HEK293T (cell line): ENCODE results near the gene CHD2.
A peak's percentile ranks its signal among the peaks of the same experiment; 100 is the strongest.

Experiments used
- CTCF ChIA-PET: fragments of 350-600 bp; formaldehyde crosslinking; extraction: SDS; loops from one replicate; lab custom pipeline; 2021; ENCODE audit warnings: antibody characterized with exemption, inconsistent platforms; lab: Yijun Ruan, JAX
- POLR2A ChIA-PET: fragments of 350-600 bp; formaldehyde crosslinking; extraction: SDS; loops from one replicate; lab custom pipeline; 2020; ENCODE audit warnings: antibody characterized with exemption, inconsistent platforms; lab: Yijun Ruan, JAX
- DNase-seq: peaks from one replicate; pipeline ENCODE4 v3.0.0; 2012; ENCODE audit warnings: mixed read lengths; ENCODE audit errors: extremely low spot score
- ARNT ChIP-seq: fragments of 450-650 bp; IDR thresholded peaks from 2 replicates; pipeline ENCODE4 v1.6.1; 2017; ENCODE audit warnings: mild to moderate bottlenecking
- BHLHE40 ChIP-seq: fragments of 450-650 bp; IDR thresholded peaks from 2 replicates; pipeline ENCODE4 v1.6.1; 2016; ENCODE audit warnings: mild to moderate bottlenecking, moderate library complexity, borderline replicate concordance
- CTBP1 ChIP-seq: fragments of 450-650 bp; IDR thresholded peaks from 2 replicates; pipeline ENCODE4 v1.6.1; 2016; ENCODE audit warnings: borderline replicate concordance
- ELF4 ChIP-seq: fragments of 450-650 bp; IDR thresholded peaks from 2 replicates; pipeline ENCODE4 v1.6.1; 2017; ENCODE audit warnings: antibody characterized with exemption
- FOXA1 ChIP-seq: fragments of 450-650 bp; IDR thresholded peaks from 2 replicates; pipeline ENCODE4 v1.6.1; 2016; ENCODE audit warnings: mild to moderate bottlenecking
- FOXK2 ChIP-seq: fragments of 450-650 bp; IDR thresholded peaks from 2 replicates; pipeline ENCODE4 v1.6.1; 2016; ENCODE audit warnings: mild to moderate bottlenecking
- FOXM1 ChIP-seq: fragments of 450-650 bp; IDR thresholded peaks from 2 replicates; pipeline ENCODE4 v1.6.1; 2017; ENCODE audit warnings: mild to moderate bottlenecking, borderline replicate concordance
- HDGF ChIP-seq: fragments of 450-650 bp; IDR thresholded peaks from 2 replicates; pipeline ENCODE4 v1.6.1; 2017; ENCODE audit warnings: antibody characterized with exemption, borderline replicate concordance
- L3MBTL2 ChIP-seq: fragments of 450-650 bp; conservative IDR thresholded peaks from 2 replicates; pipeline ENCODE4 v1.6.1; 2016; ENCODE audit warnings: mild to moderate bottlenecking
- LEF1 ChIP-seq: fragments of 450-650 bp; IDR thresholded peaks from 2 replicates; pipeline ENCODE4 v1.6.1; 2017; ENCODE audit warnings: mild to moderate bottlenecking, borderline replicate concordance
- NFRKB ChIP-seq: fragments of 450-650 bp; IDR thresholded peaks from 2 replicates; pipeline ENCODE4 v1.6.1; 2016; ENCODE audit warnings: mild to moderate bottlenecking, moderate library complexity
- SP1 ChIP-seq: fragments of 450-650 bp; IDR thresholded peaks from 2 replicates; pipeline ENCODE4 v1.6.1; 2017
- SUZ12 ChIP-seq: fragments of 450-650 bp; IDR thresholded peaks from 2 replicates; pipeline ENCODE4 v1.6.1; 2016; ENCODE audit warnings: mild to moderate bottlenecking
- TARDBP ChIP-seq: fragments of 450-650 bp; IDR thresholded peaks from 2 replicates; pipeline ENCODE4 v1.6.1; 2016
- ZNF384 ChIP-seq: fragments of 450-650 bp; IDR thresholded peaks from 2 replicates; pipeline ENCODE4 v1.6.1; 2016
- TF ChIP-seq, protein P1 (sequence below): fragments of 450-650 bp; IDR thresholded peaks from 2 replicates; pipeline ENCODE4 v1.6.1; 2016

The CHD2 gene

DNA sequence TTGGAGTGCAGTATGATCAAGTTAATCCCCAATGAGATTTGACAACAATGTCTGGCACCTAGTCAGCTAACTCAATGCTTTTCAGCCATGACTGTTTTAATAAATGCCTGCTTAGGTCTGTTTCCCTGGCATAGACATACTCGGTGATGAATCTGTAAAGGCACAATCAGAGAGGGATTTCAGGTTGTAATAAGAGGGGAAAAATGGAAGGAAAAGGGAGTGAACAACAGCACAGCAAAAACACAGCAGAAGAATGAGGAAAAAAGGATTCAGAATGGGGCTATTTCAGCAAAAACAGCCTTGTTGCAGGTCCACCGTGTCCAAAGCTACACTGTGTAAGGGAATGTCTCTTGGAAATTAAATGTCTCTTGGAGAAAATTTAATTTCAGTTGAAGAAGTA is 19.3 kb upstream of the CHD2 start:
- TF ChIP-seq ARNT (no peak), HDGF (no peak), ELF4 (no peak), LEF1 (no peak), SP1 (no peak), SUZ12 (no peak), L3MBTL2 (no peak), FOXK2 (no peak)
- no peak for DNase-seq
- CTCF ChIA-PET, result interaction anchor here (0.7 kb wide), 1 partner anchor 27 kb away, joined by 7 read pairs; no protein-coding TSS in a partner anchor
- POLR2A ChIA-PET, result interaction anchor here (0.7 to 13.5 kb wide), 13 partner anchors 11 to 1886 kb away, joined by 3 to 341 read pairs (median 35); partner anchors contain the start of genes CHD2 and PRC1

DNA sequence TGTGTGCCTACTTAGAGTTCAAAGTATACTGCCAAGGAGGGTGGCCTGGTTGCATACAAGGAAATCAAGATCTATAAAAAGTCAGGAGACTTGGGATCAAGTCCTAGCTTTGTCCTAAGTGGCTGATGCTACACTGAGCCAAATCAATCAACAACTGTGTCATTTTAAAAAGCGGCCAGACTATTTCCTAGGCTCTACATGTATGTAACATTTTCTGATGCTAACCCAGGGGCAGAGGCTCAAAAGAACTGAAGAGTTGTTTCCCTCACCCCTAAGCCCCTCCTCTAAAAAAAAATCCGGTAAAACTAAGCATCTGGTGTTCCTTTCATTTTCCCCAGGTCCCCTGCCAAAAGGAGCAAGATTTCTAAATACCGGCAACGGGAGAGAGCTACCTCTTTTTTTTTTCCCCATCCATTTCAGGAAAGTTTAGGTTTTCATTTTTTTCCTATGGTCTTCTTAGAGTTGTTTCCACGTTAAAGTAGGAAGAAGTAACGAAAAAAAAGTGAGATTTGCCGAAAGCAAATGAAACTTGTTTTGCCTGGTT is 18.8 kb upstream of the CHD2 start:
- ChIA-PET CTCF (interaction anchor here (0.6 to 2.7 kb wide), 6 partner anchors 28 to 84 kb away, joined by 3 to 12 read pairs (median 7); no protein-coding TSS in a partner anchor), POLR2A (interaction anchor here (0.7 to 13.5 kb wide), 18 partner anchors 10 to 1887 kb away, joined by 3 to 341 read pairs (median 12); partner anchors contain the start of genes CHD2 and PRC1)
- DNase-seq, result no peak
- TF ChIP-seq L3MBTL2, result no peak
- TF ChIP-seq SUZ12, result no peak
- no peak for TF ChIP-seq CTBP1
- no peak for TF ChIP-seq SP1
- TF ChIP-seq ARNT, result no peak
- no peak for TF ChIP-seq LEF1
- TF ChIP-seq TARDBP, result no peak
- TF ChIP-seq FOXM1, result no peak
- TF ChIP-seq FOXK2, result no peak
- TF ChIP-seq, protein P1, sequence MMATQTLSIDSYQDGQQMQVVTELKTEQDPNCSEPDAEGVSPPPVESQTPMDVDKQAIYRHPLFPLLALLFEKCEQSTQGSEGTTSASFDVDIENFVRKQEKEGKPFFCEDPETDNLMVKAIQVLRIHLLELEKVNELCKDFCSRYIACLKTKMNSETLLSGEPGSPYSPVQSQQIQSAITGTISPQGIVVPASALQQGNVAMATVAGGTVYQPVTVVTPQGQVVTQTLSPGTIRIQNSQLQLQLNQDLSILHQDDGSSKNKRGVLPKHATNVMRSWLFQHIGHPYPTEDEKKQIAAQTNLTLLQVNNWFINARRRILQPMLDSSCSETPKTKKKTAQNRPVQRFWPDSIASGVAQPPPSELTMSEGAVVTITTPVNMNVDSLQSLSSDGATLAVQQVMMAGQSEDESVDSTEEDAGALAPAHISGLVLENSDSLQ, result no peak
- no peak for TF ChIP-seq ZNF384
- TF ChIP-seq FOXA1, result no peak
- no peak for TF ChIP-seq BHLHE40
- no peak for TF ChIP-seq ELF4

DNA sequence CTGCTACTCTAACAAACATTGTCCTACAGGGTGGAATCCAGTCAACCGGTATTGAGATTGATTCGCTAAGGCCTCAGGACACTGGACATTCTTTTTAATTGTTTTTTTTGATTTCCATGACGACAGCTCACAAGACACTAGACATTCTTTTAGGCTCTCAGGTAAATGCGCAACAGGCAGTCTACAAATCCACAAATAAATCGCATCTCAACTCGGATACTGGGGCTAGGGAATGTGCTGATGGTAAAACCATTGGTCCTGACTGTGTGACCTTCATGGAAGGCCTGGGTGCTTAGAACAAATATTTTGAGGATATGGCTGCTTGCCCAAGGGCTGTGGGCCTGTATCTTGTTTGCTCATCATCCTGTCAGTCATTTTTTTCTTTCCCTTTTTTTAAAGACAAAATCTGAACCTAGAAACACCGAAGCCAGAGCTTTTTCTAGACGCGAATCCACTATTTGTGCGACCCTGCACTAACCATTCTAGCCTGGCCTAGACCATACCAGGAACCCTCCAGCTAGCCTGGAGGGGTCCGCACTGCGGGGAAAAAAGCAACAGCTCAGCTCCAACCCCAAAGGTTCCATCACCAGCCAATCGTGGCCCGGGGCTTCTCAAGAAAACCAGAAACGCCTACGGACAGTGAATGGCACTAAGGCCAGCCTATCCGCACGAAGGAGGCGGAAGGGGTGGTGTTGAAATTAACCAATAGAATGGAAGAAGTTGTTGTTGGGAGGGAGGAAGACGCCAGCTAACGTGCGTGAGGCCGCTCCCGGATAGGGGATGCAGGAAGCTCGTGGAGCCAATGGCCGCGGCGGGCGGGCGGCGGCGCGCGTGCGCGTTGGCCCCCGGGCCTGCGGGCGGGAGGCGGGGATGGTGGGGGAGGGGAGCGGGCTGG is 18.1 kb upstream of the CHD2 start:
- no peak for TF ChIP-seq FOXA1
- no peak for TF ChIP-seq NFRKB
- no peak for TF ChIP-seq ZNF384
- no peak for TF ChIP-seq BHLHE40
- TF ChIP-seq LEF1, result no peak
- TF ChIP-seq, protein P1, result peak; percentile 100
- no peak for TF ChIP-seq ARNT
- no peak for TF ChIP-seq SP1
- no peak for TF ChIP-seq HDGF
- TF ChIP-seq ELF4, result peak; percentile 77
- POLR2A ChIA-PET, result interaction anchor here (0.6 to 13.5 kb wide), 35 partner anchors 10 to 1887 kb away, joined by 3 to 341 read pairs (median 9); partner anchors contain the start of genes CHD2 and PRC1
- peak; percentile 99 for DNase-seq
- CTCF ChIA-PET, result interaction anchor here (0.6 to 2.7 kb wide), 11 partner anchors 14 to 84 kb away, joined by 3 to 12 read pairs (median 4); no protein-coding TSS in a partner anchor

DNA sequence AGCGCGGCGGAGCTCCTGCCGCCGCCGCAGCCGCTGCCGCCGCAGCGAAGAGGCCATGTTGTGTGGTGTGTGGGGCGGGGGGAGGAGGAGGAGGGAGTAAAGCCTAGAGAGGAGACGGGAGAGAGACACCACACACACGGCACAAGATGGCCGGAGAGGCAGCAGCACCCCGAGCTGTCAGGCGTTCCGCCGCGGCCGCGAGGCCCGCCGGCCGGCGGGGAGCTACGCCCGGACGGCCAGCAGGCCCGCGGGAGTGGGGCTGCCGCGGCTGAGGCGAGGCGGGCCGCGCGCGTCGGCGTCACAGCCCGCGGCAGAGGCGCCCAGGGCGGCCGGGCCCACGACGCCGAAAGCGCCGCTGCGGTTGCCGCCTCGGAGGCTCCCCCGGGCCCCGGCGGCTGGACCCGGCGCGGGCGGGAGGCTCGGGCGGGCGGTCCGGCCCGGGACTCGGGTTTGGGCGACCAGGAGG is 17.4 kb upstream of the CHD2 start:
- TF ChIP-seq ARNT, result peak; percentile 58; the same call in 1 of the 2 replicates
- TF ChIP-seq, protein P1, result no peak
- POLR2A ChIA-PET, result interaction anchor here (0.6 to 13.5 kb wide), 32 partner anchors 9 to 121 kb away, joined by 3 to 341 read pairs (median 10); partner anchors contain the start of gene CHD2
- CTCF ChIA-PET, result interaction anchor here (0.6 to 2.7 kb wide), 8 partner anchors 13 to 85 kb away, joined by 3 to 12 read pairs (median 4); partner anchors contain the start of gene CHD2
- no peak for DNase-seq

DNA sequence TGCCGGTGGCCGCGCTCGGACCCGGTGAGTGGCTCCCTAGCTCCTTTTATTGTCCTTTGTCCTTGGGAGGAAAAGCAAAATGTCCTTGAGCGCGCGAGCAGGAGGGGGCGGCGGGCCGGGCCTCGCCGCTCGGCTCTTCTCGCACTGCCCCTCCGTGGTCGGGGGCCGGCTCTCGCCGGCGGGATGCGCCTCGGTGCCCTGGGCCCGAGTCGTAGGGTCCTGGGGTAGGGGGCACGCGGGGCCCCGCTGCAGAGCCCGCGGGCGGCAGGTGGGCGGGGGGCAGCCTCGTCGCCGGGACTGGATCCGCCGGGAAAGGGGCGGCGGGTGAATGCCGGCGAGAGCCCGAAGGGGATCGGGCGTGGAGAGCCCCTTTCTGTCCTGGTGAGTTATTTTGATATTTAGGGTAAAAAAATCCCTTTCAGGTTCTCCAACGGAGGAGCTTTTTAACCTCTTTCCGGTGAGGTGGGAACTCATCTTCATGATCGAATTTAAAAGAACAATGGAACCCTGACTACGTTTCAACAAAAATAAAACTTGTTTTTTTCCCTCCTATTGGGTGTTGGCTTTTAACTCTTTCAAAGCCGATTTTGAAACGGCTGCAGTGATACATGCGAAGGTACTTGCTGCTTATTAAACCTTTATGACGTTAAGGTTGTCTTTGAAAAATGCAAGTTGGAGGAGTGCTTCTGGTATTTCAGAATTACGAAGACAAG is 16.8 kb upstream of the CHD2 start:
- POLR2A ChIA-PET, result interaction anchor here (0.9 to 13.5 kb wide), 18 partner anchors 8 to 86 kb away, joined by 3 to 341 read pairs (median 17); partner anchors contain the start of gene CHD2
- CTCF ChIA-PET, result interaction anchor here (1.1 to 2.7 kb wide), 3 partner anchors 17 to 86 kb away, joined by 3 to 12 read pairs (median 4); partner anchors contain the start of gene CHD2
- no peak for TF ChIP-seq SUZ12
- TF ChIP-seq L3MBTL2, result no peak
- no peak for TF ChIP-seq ELF4
- DNase-seq, result no peak
